Measurements from ENCODE around the gene ITPKB. TPM values are rescaled to one million over a fixed set of nuclear protein-coding genes. Genes with fewer than 3 reads are reported as not detected.

The ITPKB gene
- total RNA-seq, 1 donor from 2014 or later = 13.7 TPM

GRCh38 chr1:226679262-226679661 is 59.8 kb downstream of the ITPKB start:
- Mint-ChIP-seq H3K27me3 (ENCODE audit: low read depth) (no peaks in the 10 kb centered on the region), H3K4me1 (peaks cover 44% of the 10 kb centered on the region), H3K4me3 (no peak overlapping the region), H3K36me3 (ENCODE audit: low read depth) (peaks cover 2% of the 10 kb centered on the region), H3K9me3 (no peaks in the 10 kb centered on the region), H3K27ac (ENCODE audit: unreplicated experiment) (no peak overlapping the region)
- no peak for TF ChIP-seq CTCF (conservative IDR thresholded peaks at IDR 0.05)
- no peak for DNase-seq (ENCODE audit: low read depth, low spot score)

- Mint-ChIP-seq H3K27ac (ENCODE audit: unreplicated experiment) (no peak overlapping the region), H3K9me3 (no peaks in the 10 kb centered on the region), H3K4me1 (peaks cover 44% of the 10 kb centered on the region), H3K36me3 (ENCODE audit: low read depth) (peaks cover 2% of the 10 kb centered on the region), H3K4me3 (no peak overlapping the region), H3K27me3 (ENCODE audit: low read depth) (no peaks in the 10 kb centered on the region)
- no peak for TF ChIP-seq CTCF (conservative IDR thresholded peaks at IDR 0.05)
- DNase-seq (ENCODE audit: low read depth, low spot score) = no peak
Observed at GRCh38 chr1:226678701-226679100, 60.4 kb downstream of the ITPKB start.

- Mint-ChIP-seq H3K4me1 (peaks cover 44% of the 10 kb centered on the region), H3K27ac (ENCODE audit: unreplicated experiment) (no peak overlapping the region), H3K27me3 (ENCODE audit: low read depth) (no peaks in the 10 kb centered on the region)
Observed at GRCh38 chr1:226678251-226678650, 60.8 kb downstream of the ITPKB start.

GRCh38 chr1:226677027-226678020 is 61.8 kb downstream of the ITPKB start:
- Mint-ChIP-seq H3K4me1 (peaks cover 44% of the 10 kb centered on the region), H3K27me3 (ENCODE audit: low read depth) (no peaks in the 10 kb centered on the region), H3K4me3 (no peak overlapping the region), H3K36me3 (ENCODE audit: low read depth) (peaks cover 2% of the 10 kb centered on the region), H3K27ac (ENCODE audit: unreplicated experiment) (no peak overlapping the region), H3K9me3 (no peaks in the 10 kb centered on the region)
- no peak for DNase-seq (ENCODE audit: low read depth, low spot score)
- TF ChIP-seq CTCF (conservative IDR thresholded peaks at IDR 0.05) = no peak

More at GRCh38 chr1:226678251-226678650, 60.8 kb downstream of the ITPKB start:
- Mint-ChIP-seq H3K36me3 (ENCODE audit: low read depth) (peaks cover 2% of the 10 kb centered on the region), H3K9me3 (no peaks in the 10 kb centered on the region), H3K4me3 (no peak overlapping the region)
- no peak for TF ChIP-seq CTCF (conservative IDR thresholded peaks at IDR 0.05)
- DNase-seq (ENCODE audit: low read depth, low spot score) = no peak

- no peak for DNase-seq (ENCODE audit: low read depth, low spot score)
- Mint-ChIP-seq H3K9me3 (no peaks in the 10 kb centered on the region), H3K27ac (ENCODE audit: unreplicated experiment) (no peak overlapping the region), H3K4me3 (no peak overlapping the region), H3K36me3 (ENCODE audit: low read depth) (peaks cover 2% of the 10 kb centered on the region), H3K4me1 (peaks cover 47% of the 10 kb centered on the region), H3K27me3 (ENCODE audit: low read depth) (no peaks in the 10 kb centered on the region)
- TF ChIP-seq CTCF (conservative IDR thresholded peaks at IDR 0.05) = no peak
Observed at GRCh38 chr1:226676381-226676780, 62.7 kb downstream of the ITPKB start.
